ENCODE measurements around the gene TSHR.

GRCh38 chr14:81018684-81019083 lies 63.3 kb downstream of the TSHR start:
- no peak for TF ChIP-seq REST (IDR thresholded peaks at IDR 0.05; ENCODE audit: low read depth)
- TF ChIP-seq POLR2A (IDR thresholded peaks at IDR 0.05; ENCODE audit: borderline replicate concordance, extremely low read depth, insufficient read depth, insufficient read length): no peak
- TF ChIP-seq SRF (IDR thresholded peaks at IDR 0.05; ENCODE audit: low read depth): no peak
- no peak for TF ChIP-seq CTCF (IDR thresholded peaks at IDR 0.05 in 2 of 3, conservative IDR thresholded peaks at IDR 0.05 in 1 of 3; ENCODE audit: borderline replicate concordance in 1 of 3, insufficient read depth in 1 of 3, low read depth in 2 of 3, low read length in 2 of 3)
- TF ChIP-seq EZH2 (IDR thresholded peaks at IDR 0.05): no peak

All from HCT116 (cell line).